K562 (cell line): ENCODE measurements around the gene EFCC1. TPM values are rescaled to one million over a fixed set of nuclear protein-coding genes. Genes with fewer than 3 reads are reported as not detected.

Experiments
- CCNT2 ChIP-seq: IDR thresholded peaks from 2 replicates; pipeline ENCODE4 v1.6.1; 2011; ENCODE audit warnings: borderline replicate concordance, low read depth, mild to moderate bottlenecking, moderate library complexity, mixed read lengths, low read length; ENCODE audit not compliant: insufficient read length; ENCODE audit errors: extremely low read depth
- CREB1 ChIP-seq, 2 experiments: sonication (generic) in 1 of 2; formaldehyde crosslinking in 1 of 2; IDR thresholded peaks; 2 replicates each; pipeline versions ENCODE4 v1.6.1 to v1.8.0; 2012 to 2022; ENCODE audit warnings: inconsistent platforms in 1 of 2, mild to moderate bottlenecking in 1 of 2, missing genetic modification reagents in 1 of 2, moderate library complexity in 1 of 2
- FOSL1 ChIP-seq: fragments of 200-800 bp; sonication (Bioruptor generic); conservative IDR thresholded peaks from 2 replicates; pipeline ENCODE4 v1.6.1; 2016; ENCODE audit warnings: missing genetic modification characterization, missing compliant biosample characterization
- FOXP1 ChIP-seq: sonication (generic); formaldehyde crosslinking; IDR thresholded peaks from 2 replicates; pipeline ENCODE4 v1.8.0; 2022; ENCODE audit warnings: mild to moderate bottlenecking, missing genetic modification reagents
- HMBOX1 ChIP-seq: sonication (generic); IDR thresholded peaks from 2 replicates; pipeline ENCODE4 v1.6.1; 2016
- HMGN3 ChIP-seq: IDR thresholded peaks from 2 replicates; pipeline ENCODE4 v1.6.1; 2011; ENCODE audit warnings: borderline replicate concordance, low read depth, mild to moderate bottlenecking, mixed read lengths, low read length; ENCODE audit not compliant: insufficient read length; ENCODE audit errors: extremely low read depth
- IRF1 ChIP-seq: sonication (generic); formaldehyde crosslinking; IDR thresholded peaks from 2 replicates; pipeline ENCODE4 v1.8.0; 2022; ENCODE audit warnings: missing genetic modification reagents, mild to moderate bottlenecking, borderline replicate concordance
- KAT7 ChIP-seq: sonication (generic); formaldehyde crosslinking; IDR thresholded peaks from 2 replicates; pipeline ENCODE4 v1.8.0; 2022; ENCODE audit warnings: missing genetic modification reagents, mild to moderate bottlenecking, borderline replicate concordance
- MTA1 ChIP-seq: fragments of 450-650 bp; IDR thresholded peaks from 2 replicates; pipeline ENCODE4 v1.6.1; 2017; ENCODE audit warnings: borderline replicate concordance
- NCOA1 ChIP-seq: fragments of 450-650 bp; IDR thresholded peaks from 2 replicates; pipeline ENCODE4 v1.6.1; 2016; ENCODE audit warnings: low read depth
- NCOA6 ChIP-seq: fragments of 450-650 bp; IDR thresholded peaks from 2 replicates; pipeline ENCODE4 v1.6.1; 2017; ENCODE audit warnings: mild to moderate bottlenecking
- NFIC ChIP-seq: fragments of 450-650 bp; IDR thresholded peaks from 2 replicates; pipeline ENCODE4 v1.6.1; 2017; ENCODE audit warnings: mild to moderate bottlenecking, inconsistent platforms
- PATZ1 ChIP-seq: fragments of 250-450 bp; sonication (Bioruptor Pico); IDR thresholded peaks from 2 replicates; pipeline ENCODE4 v1.5.0; 2020; ENCODE audit warnings: mild to moderate bottlenecking, borderline replicate concordance
- POLR2AphosphoS5 ChIP-seq: IDR thresholded peaks from 2 replicates; pipeline ENCODE4 v1.6.1; 2011; ENCODE audit warnings: mild to moderate bottlenecking, low read depth, low read length, moderate library complexity; ENCODE audit not compliant: control insufficient read depth, insufficient read depth
- SMARCB1 ChIP-seq: IDR thresholded peaks from 2 replicates; pipeline ENCODE4 v1.6.1; 2011; ENCODE audit warnings: improper control_type of control experiment, low read depth; ENCODE audit not compliant: insufficient read length
- STAT5A ChIP-seq: IDR thresholded peaks from 2 replicates; pipeline ENCODE4 v1.6.1; 2012; ENCODE audit warnings: low read length, inconsistent platforms, borderline replicate concordance
- TEAD4 ChIP-seq, 2 experiments: sonication (generic) in 1 of 2; formaldehyde crosslinking in 1 of 2; IDR thresholded peaks; 2 replicates each; pipeline versions ENCODE4 v1.6.1 to v1.8.0; 2012 to 2022; ENCODE audit warnings: borderline replicate concordance in 1 of 2, inconsistent platforms in 1 of 2, low read length in 1 of 2, mild to moderate bottlenecking in 1 of 2, missing genetic modification reagents in 1 of 2
- WHSC1 ChIP-seq: IDR thresholded peaks from one replicate; pipeline ENCODE4 v1.6.1; 2012; ENCODE audit warnings: low read length, control low read depth, inconsistent platforms
- ZNF175 ChIP-seq: fragments of 200-800 bp; sonication (Bioruptor generic); IDR thresholded peaks from 2 replicates; pipeline ENCODE4 v1.6.1; 2016; ENCODE audit warnings: low read depth, mild to moderate bottlenecking, missing genetic modification characterization, missing compliant biosample characterization
- ZNF212 ChIP-seq: fragments of 450-650 bp; formaldehyde crosslinking; IDR thresholded peaks from 2 replicates; pipeline ENCODE4 v1.4.0; 2020; ENCODE audit warnings: mild to moderate bottlenecking
- ZNF395 ChIP-seq: fragments of 200-800 bp; sonication (Bioruptor generic); IDR thresholded peaks from 2 replicates; pipeline ENCODE4 v1.6.1; 2017; ENCODE audit warnings: missing genetic modification characterization, missing compliant biosample characterization
- ZNF408 ChIP-seq: fragments of 250-450 bp; sonication (Bioruptor Pico); IDR thresholded peaks from 2 replicates; pipeline ENCODE4 v1.4.0; 2020; ENCODE audit warnings: low read depth, mild to moderate bottlenecking, moderate library complexity
- ZNF668 ChIP-seq: fragments of 250-450 bp; sonication (Bioruptor Pico); IDR thresholded peaks from 2 replicates; pipeline ENCODE4 v1.8.0; 2022; ENCODE audit warnings: mild to moderate bottlenecking, inconsistent platforms
- polyA plus RNA-seq, 8 experiments: library from polyadenylated mRNA; depleted of rRNA in 4 of 8; stranded (reverse) in 5 of 8; unstranded in 3 of 8; fragments of >200 nt; fragmentation: Nextera tagmentation in 2 of 8; fragmentation: Illumina TruSeq in 1 of 8; extraction: Ambion mirVana in 2 of 8; extraction: Trizol in 1 of 8; gene quantifications; 2 replicates each; pipeline versions ENCODE4 v1.2.1 to v1.2.3, GENCODE V29; 2011 to 2014; ENCODE audit warnings: inconsistent platforms in 1 of 8, missing spikeins in 1 of 8
- total RNA-seq, 7 experiments: library from RNA; depleted of rRNA in 6 of 7; stranded (reverse); fragments of >200 nt in 6 of 7; fragmentation: Illumina TruSeq in 2 of 7; extraction: Trizol in 2 of 7; gene quantifications; 2 replicates each; pipeline versions ENCODE4 v1.2.1 to v1.2.3, GENCODE V29; 2011 to 2021; ENCODE audit warnings: low replicate concordance in 1 of 7

The EFCC1 gene
- total and polyA plus RNA-seq, 9 of the 15 experiments (the other 6 are each of a cell fraction or from before 2014, with no cell fraction given), result not detected

GRCh38 chr3:129054605-129055104 is 53.6 kb downstream of the EFCC1 start (continued):
- TF ChIP-seq CREB1 (IDR thresholded peaks at IDR 0.05) (peak; percentile 48; the same call in 1 of the 2 replicates), CREB1 (CRISPR knock-in tag; IDR thresholded peaks at IDR 0.05) (no peak), TEAD4 (IDR thresholded peaks at IDR 0.05; ENCODE audit: low read length) (peak; percentile 98), TEAD4 (CRISPR knock-in tag; IDR thresholded peaks at IDR 0.05; ENCODE audit: borderline replicate concordance) (no peak), ZNF395 (CRISPR knock-in tag) (peak; percentile 89), KAT7 (CRISPR knock-in tag) (no peak), NCOA1 (peak; percentile 87; the same call in 1 of the 2 replicates), HMGN3 (peak; percentile 76), FOXP1 (CRISPR knock-in tag) (peak; percentile 79; the same call in 1 of the 2 replicates), PATZ1 (no peak), FOSL1 (tag) (0 out of 2 replicates have a peak, but pooled peaks have one; percentile 34), ZNF212 (no peak), ZNF668 (CRISPR knock-in tag) (no peak), NFIC (peak; percentile 94), ZNF408 (no peak), POLR2AphosphoS5 (peak; percentile 97), SMARCB1 (no peak), NCOA6 (no peak), IRF1 (CRISPR knock-in tag) (no peak), HMBOX1 (peak; percentile 95), STAT5A (peak; percentile 90), CCNT2 (peak; percentile 92), WHSC1 (no peak), ZNF175 (0 out of 2 replicates have a peak, but pooled peaks have one; percentile 44), MTA1 (peak; percentile 46; the same call in 1 of the 2 replicates)
